ENCODE results near the gene FOXD4L3.
"Not testable (repeated sequence)": the region's sequence is repeated elsewhere in the genome, so short reads cannot be mapped to it uniquely, and the experiment has no call there.

Gene FOXD4L3

GRCh38 chr9:68302567-68302966 is at the start of gene FOXD4L3:
FOXD4L3 (plus strand) TSS chr9:68302867; CDS start chr9:68302952, 85 bp downstream.
- not testable (repeated sequence) for DNase-seq

- DNase-seq = not testable (repeated sequence)
Measured at GRCh38 chr9:68281041-68281440, 21.6 kb upstream of the FOXD4L3 start.

GRCh38 chr9:68303771-68304170 is 1.1 kb downstream of the FOXD4L3 start:
- not testable (repeated sequence) for DNase-seq

GRCh38 chr9:68304212-68304611 is 1.5 kb downstream of the FOXD4L3 start:
- not testable (repeated sequence) for DNase-seq

GRCh38 chr9:68304777-68305176 is 2.1 kb downstream of the FOXD4L3 start:
- not testable (repeated sequence) for DNase-seq

GRCh38 chr9:68305680-68306285 is 3.1 kb downstream of the FOXD4L3 start:
- DNase-seq = not testable (repeated sequence)

GRCh38 chr9:68306391-68306964 is 3.8 kb downstream of the FOXD4L3 start:
- DNase-seq = not testable (repeated sequence)

GRCh38 chr9:68307127-68307526 is 4.5 kb downstream of the FOXD4L3 start:
- DNase-seq = not testable (repeated sequence)

- not testable (repeated sequence) for DNase-seq
Measured at GRCh38 chr9:68307654-68308053, 5.0 kb downstream of the FOXD4L3 start.

GRCh38 chr9:68311208-68311607 is 8.5 kb downstream of the FOXD4L3 start:
- not testable (repeated sequence) for DNase-seq

GRCh38 chr9:68318209-68318608 is 15.5 kb downstream of the FOXD4L3 start:
- not testable (repeated sequence) for DNase-seq

- DNase-seq = not testable (repeated sequence)
Measured at GRCh38 chr9:68323749-68324148, 21.1 kb downstream of the FOXD4L3 start.

GRCh38 chr9:68324518-68324917 is 21.9 kb downstream of the FOXD4L3 start:
- DNase-seq = not testable (repeated sequence)

- not testable (repeated sequence) for DNase-seq
Measured at GRCh38 chr9:68329106-68329505, 26.4 kb downstream of the FOXD4L3 start.

- not testable (repeated sequence) for DNase-seq
Measured at GRCh38 chr9:68330531-68331173, 28.0 kb downstream of the FOXD4L3 start.

GRCh38 chr9:68332122-68332521 is 29.5 kb downstream of the FOXD4L3 start:
- DNase-seq = not testable (repeated sequence)

GRCh38 chr9:68335935-68336334 is 33.3 kb downstream of the FOXD4L3 start:
- DNase-seq = not testable (repeated sequence)

- DNase-seq = not testable (repeated sequence)
Measured at GRCh38 chr9:68336639-68337339, 34.1 kb downstream of the FOXD4L3 start.

GRCh38 chr9:68338000-68338399 is 35.3 kb downstream of the FOXD4L3 start:
- not testable (repeated sequence) for DNase-seq

- DNase-seq = not testable (repeated sequence)
Measured at GRCh38 chr9:68342265-68343025, 39.8 kb downstream of the FOXD4L3 start.

- not testable (repeated sequence) for DNase-seq
Measured at GRCh38 chr9:68343242-68343641, 40.6 kb downstream of the FOXD4L3 start.

GRCh38 chr9:68343992-68344391 is 41.3 kb downstream of the FOXD4L3 start:
- DNase-seq = not testable (repeated sequence)

All from right hindlimb (tissue), 1 donor.